K562 (cell line): ENCODE measurements around the gene TMOD3. TPM values are rescaled to one million over a fixed set of nuclear protein-coding genes. Genes with fewer than 3 reads are reported as not detected.
A peak's percentile ranks its signal among the peaks of the same experiment; 100 is the strongest.

Source experiments
- ATAC-seq: fragments of 200-7000 bp; cut with Tn5 transposase; 3 replicates; pipeline ENCODE4 v1.9.1; 2020; ENCODE audit warnings: moderate library complexity
- BruUV-seq: library from RNA; stranded (reverse); fragments of 400-500 nt; replicated peaks from 2 replicates; lab custom pipeline; 2021; lab: Mats Ljungman, UMichigan
- CTCF ChIA-PET: fragments of 300-600 bp; formaldehyde crosslinking; extraction: SDS; loops from one replicate; lab custom pipeline; 2021; ENCODE audit warnings: low intra/inter-chr PET ratio; lab: Yijun Ruan, JAX
- POLR2A ChIA-PET: fragments of 300-600, 350-650 bp; sonication (Branson Sonifier 250); formaldehyde crosslinking; extraction: SDS; loops from one replicate; lab custom pipeline; 2021; ENCODE audit warnings: antibody characterized with exemption, inconsistent platforms; lab: Yijun Ruan, JAX
- DNase-seq, 4 experiments: peaks; one replicate each; pipeline versions ENCODE4 v3.0.0 to v3.0.0-alpha.2; 2011 to 2018; ENCODE audit warnings: low spot score in 3 of 4, mixed read lengths in 3 of 4; ENCODE audit errors: extremely low read depth in 1 of 4
- FAIRE-seq: peaks from 2 replicates; lab custom pipeline; 2011; peaks lifted over from hg19 to GRCh38; lab: Jason Lieb, UNC
- H2AFZ ChIP-seq: 2 replicates; pipeline ENCODE4 v1.6.0; 2011; ENCODE audit warnings: low read depth, low read length, control low read depth, inconsistent platforms
- H3K27ac ChIP-seq: fragments of 200-600 bp; 3 replicates; pipeline ENCODE4 v1.8.0; 2011; ENCODE audit warnings: low read depth, mild to moderate bottlenecking, control low read depth, inconsistent platforms, low read length, moderate library complexity, mixed read lengths; ENCODE audit errors: extremely low read depth
- H3K27me3 ChIP-seq, 2 experiments: fragments of 300-600 bp in 1 of 2; 2 replicates in 1 of 2; 3 replicates in 1 of 2; pipeline versions ENCODE4 v1.6.0 to v1.8.0; 2011; ENCODE audit warnings: inconsistent platforms in 2 of 2, low read length in 2 of 2, mild to moderate bottlenecking in 1 of 2, mixed read lengths in 1 of 2, moderate library complexity in 1 of 2; ENCODE audit not compliant: control insufficient read depth in 2 of 2, insufficient read depth in 2 of 2
- H3K36me3 ChIP-seq: fragments of 300-600 bp; 3 replicates; pipeline ENCODE4 v1.8.0; 2011; ENCODE audit warnings: mild to moderate bottlenecking, low read length, inconsistent platforms; ENCODE audit not compliant: control insufficient read depth, insufficient read depth
- H3K4me1 ChIP-seq, 2 experiments: fragments of 200-600 bp in 1 of 2; replicated peaks in 1 of 2; 2 replicates in 1 of 2; 3 replicates in 1 of 2; pipeline versions ENCODE4 v1.5.1 to v1.8.0; 2011; ENCODE audit warnings: inconsistent platforms in 2 of 2, low read length in 2 of 2, mild to moderate bottlenecking in 1 of 2, mixed read lengths in 1 of 2, moderate library complexity in 1 of 2; ENCODE audit not compliant: control insufficient read depth in 2 of 2, insufficient read depth in 2 of 2
- H3K4me2 ChIP-seq: 2 replicates; pipeline ENCODE4 v1.6.1; 2011; ENCODE audit warnings: low read length, control low read depth, inconsistent platforms, mixed read lengths; ENCODE audit not compliant: insufficient read depth
- H3K4me3 ChIP-seq: fragments of 200-600 bp; sonication (generic), shearing (Covaris generic); 2 replicates; pipeline ENCODE4 v1.5.1; 2016; ENCODE audit warnings: control low read depth, inconsistent platforms
- H3K79me2 ChIP-seq: fragments of 200-600 bp; 3 replicates; pipeline ENCODE4 v1.8.0; 2011; ENCODE audit warnings: low read length, inconsistent platforms; ENCODE audit not compliant: control insufficient read depth, insufficient read depth
- H3K9ac ChIP-seq, 2 experiments: 2 replicates each; pipeline versions ENCODE4 v1.6.0 to v1.6.1; 2011; ENCODE audit warnings: low read depth in 2 of 2, low read length in 2 of 2, control low read depth in 1 of 2, inconsistent platforms in 1 of 2, mild to moderate bottlenecking in 1 of 2, mixed read lengths in 1 of 2; ENCODE audit not compliant: insufficient read depth in 1 of 2
- H3K9me1 ChIP-seq: one replicate; pipeline ENCODE4 v1.6.0; 2011; ENCODE audit warnings: inconsistent platforms, mild to moderate bottlenecking, low read length, moderate library complexity; ENCODE audit not compliant: control insufficient read depth, insufficient read depth
- H3K9me3 ChIP-seq: replicated peaks from 2 replicates; pipeline ENCODE4 v1.5.1; 2011; ENCODE audit warnings: low read depth, low read length, inconsistent platforms; ENCODE audit not compliant: control insufficient read depth, insufficient read depth
- H4K20me1 ChIP-seq: replicated peaks from 2 replicates; pipeline ENCODE4 v1.6.1; 2011; ENCODE audit warnings: low read length, inconsistent platforms, mixed read lengths; ENCODE audit not compliant: control insufficient read depth, insufficient read depth
- C11orf30 ChIP-seq: fragments of 450-650 bp; IDR thresholded peaks from 2 replicates; pipeline ENCODE4 v1.6.1; 2016; ENCODE audit warnings: low read depth, mild to moderate bottlenecking
- EWSR1 ChIP-seq: fragments of 450-650 bp; IDR thresholded peaks from 2 replicates; pipeline ENCODE4 v1.6.1; 2018; ENCODE audit warnings: borderline replicate concordance, mild to moderate bottlenecking, low read depth, moderate library complexity; ENCODE audit not compliant: partially characterized antibody
- FOS ChIP-seq: IDR thresholded peaks from 3 replicates; pipeline ENCODE4 v1.6.1; 2011; ENCODE audit not compliant: insufficient read length; ENCODE audit errors: extremely low read depth
- HNRNPLL ChIP-seq: fragments of 200-400 bp; formaldehyde crosslinking; IDR thresholded peaks from 2 replicates; pipeline ENCODE4 v1.6.1; 2017; ENCODE audit warnings: low read length, low read depth, mild to moderate bottlenecking; ENCODE audit not compliant: poor library complexity, severe bottlenecking
- KAT8 ChIP-seq: fragments of 450-650 bp; IDR thresholded peaks from 2 replicates; pipeline ENCODE4 v1.6.1; 2016; ENCODE audit warnings: low read depth, mild to moderate bottlenecking
- MAFF ChIP-seq: IDR thresholded peaks from 2 replicates; pipeline ENCODE4 v1.6.1; 2012; ENCODE audit warnings: low read length, improper control_type of control experiment
- MAFK ChIP-seq: IDR thresholded peaks from 2 replicates; pipeline ENCODE4 v1.6.1; 2011; ENCODE audit warnings: low read length, improper control_type of control experiment
- NR4A1 ChIP-seq, 2 experiments: fragments of 250-450 bp in 1 of 2; fragments of 450-650 bp in 1 of 2; sonication (Bioruptor Pico) in 1 of 2; IDR thresholded peaks; 2 replicates each; pipeline versions ENCODE4 v1.4.0 to v1.6.1; 2016 to 2020; ENCODE audit warnings: mild to moderate bottlenecking in 2 of 2, missing compliant biosample characterization in 1 of 2, missing genetic modification characterization in 1 of 2, moderate library complexity in 1 of 2
- ZNF124 ChIP-seq: sonication (generic); formaldehyde crosslinking; IDR thresholded peaks from 2 replicates; pipeline ENCODE4 v1.8.1; 2022; ENCODE audit warnings: missing genetic modification reagents
- ZNF316 ChIP-seq: fragments of 450-650 bp; IDR thresholded peaks from 2 replicates; pipeline ENCODE4 v1.6.1; 2016
- WGBS: fragments of 100-300 bp; shearing (Covaris generic); methylation state at CpG from one replicate; pipeline ENCODE4 v1.1.6; 2016; ENCODE audit warnings: low coverage, mixed read lengths; ENCODE audit not compliant: insufficient coverage; ENCODE audit errors: missing lambda C conversion rate; 5-methylcytosine and 5-hydroxymethylcytosine counted together
- in situ Hi-C: fragments of 300-500 bp; cut with MboI; formaldehyde crosslinking; loops from 4 replicates; pipeline ENCODE4 v1.15.0; 2018; ENCODE audit warnings: inconsistent platforms, mixed read lengths
- intact Hi-C: fragments of 100-400 bp; cut with micrococcal nuclease; formaldehyde crosslinking; loops from 2 replicates; pipeline ENCODE4 v1.14.2; 2022
- polyA plus RNA-seq, 8 experiments: library from polyadenylated mRNA; depleted of rRNA in 4 of 8; stranded (reverse) in 5 of 8; unstranded in 3 of 8; fragments of >200 nt; fragmentation: Nextera tagmentation in 2 of 8; fragmentation: Illumina TruSeq in 1 of 8; extraction: Ambion mirVana in 2 of 8; extraction: Trizol in 1 of 8; gene quantifications; 2 replicates each; pipeline versions ENCODE4 v1.2.1 to v1.2.3, GENCODE V29; 2011 to 2014; ENCODE audit warnings: inconsistent platforms in 1 of 8, missing spikeins in 1 of 8
- total RNA-seq, 7 experiments: library from RNA; depleted of rRNA in 6 of 7; stranded (reverse); fragments of >200 nt in 6 of 7; fragmentation: Illumina TruSeq in 2 of 7; extraction: Trizol in 2 of 7; gene quantifications; 2 replicates each; pipeline versions ENCODE4 v1.2.1 to v1.2.3, GENCODE V29; 2011 to 2021; ENCODE audit warnings: low replicate concordance in 1 of 7
- TF ChIP-seq, protein P1 (sequence below): fragments of 250-450 bp; sonication (Bioruptor Pico); IDR thresholded peaks from 2 replicates; pipeline ENCODE4 v1.4.0; 2020; ENCODE audit warnings: borderline replicate concordance

TMOD3 gene
- total and polyA plus RNA-seq, 9 of the 15 experiments (the other 6 are each of a cell fraction or from before 2014, with no cell fraction given), result 6.8 to 45.0 (median 30.9) TPM

DNA sequence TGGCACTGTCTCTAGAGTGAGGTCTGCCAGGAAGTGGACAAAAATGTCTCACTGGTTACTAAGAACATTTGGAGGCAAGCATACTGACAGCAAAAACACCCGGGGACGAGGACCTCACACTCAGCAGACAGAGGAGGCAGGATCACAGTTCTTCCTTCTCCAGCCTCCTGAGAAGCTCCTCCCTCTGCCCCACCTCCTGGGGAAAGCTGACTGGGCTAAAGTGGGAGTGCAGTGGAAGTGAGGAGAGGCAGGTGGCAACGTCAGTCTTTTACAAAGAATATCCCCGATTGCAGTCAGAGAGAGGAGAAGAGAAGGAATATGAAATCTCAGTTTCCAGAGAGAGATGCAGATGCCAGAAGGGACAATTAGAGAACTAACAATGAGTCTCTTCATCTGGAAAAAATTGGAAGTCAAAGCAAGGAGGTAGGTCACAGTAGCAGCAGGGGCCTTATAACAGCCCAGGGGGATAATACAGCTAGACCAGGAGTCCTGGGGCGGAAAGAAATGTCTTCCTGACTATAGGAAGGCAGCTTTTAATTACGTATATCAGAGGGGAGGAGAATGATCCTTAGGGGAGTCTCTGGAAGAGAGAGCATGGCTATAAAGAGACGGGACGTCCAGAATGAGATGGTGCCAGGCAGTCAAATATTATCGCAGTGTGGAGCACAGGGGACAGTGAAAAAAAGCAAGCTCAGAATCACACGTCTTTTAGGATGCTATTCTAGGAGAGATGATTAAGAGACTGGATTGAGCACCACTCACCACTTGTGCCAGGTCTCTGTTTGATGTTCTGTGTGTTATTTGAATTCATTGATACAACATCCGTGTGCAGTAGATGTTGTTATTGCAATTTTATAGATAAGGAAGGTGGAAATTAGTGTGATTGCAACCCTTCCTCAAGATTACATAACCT lies 95.0 kb downstream of the TMOD3 start:
- FAIRE-seq, result peak; percentile 67
- 70% methylated on average over 11 of the region's 11 CpGs for WGBS
- intact Hi-C loops, result no loop called here
- no peaks in the 10 kb centered on the region for H4K20me1 ChIP-seq
- in situ Hi-C loops, result no loop called here
- TF ChIP-seq ZNF316, result peak; percentile 55; the same call in 1 of the 2 replicates
- TF ChIP-seq KAT8, result no peak
- TF ChIP-seq HNRNPLL, result no peak
- TF ChIP-seq MAFK, result peak; percentile 34
- TF ChIP-seq, protein P1, sequence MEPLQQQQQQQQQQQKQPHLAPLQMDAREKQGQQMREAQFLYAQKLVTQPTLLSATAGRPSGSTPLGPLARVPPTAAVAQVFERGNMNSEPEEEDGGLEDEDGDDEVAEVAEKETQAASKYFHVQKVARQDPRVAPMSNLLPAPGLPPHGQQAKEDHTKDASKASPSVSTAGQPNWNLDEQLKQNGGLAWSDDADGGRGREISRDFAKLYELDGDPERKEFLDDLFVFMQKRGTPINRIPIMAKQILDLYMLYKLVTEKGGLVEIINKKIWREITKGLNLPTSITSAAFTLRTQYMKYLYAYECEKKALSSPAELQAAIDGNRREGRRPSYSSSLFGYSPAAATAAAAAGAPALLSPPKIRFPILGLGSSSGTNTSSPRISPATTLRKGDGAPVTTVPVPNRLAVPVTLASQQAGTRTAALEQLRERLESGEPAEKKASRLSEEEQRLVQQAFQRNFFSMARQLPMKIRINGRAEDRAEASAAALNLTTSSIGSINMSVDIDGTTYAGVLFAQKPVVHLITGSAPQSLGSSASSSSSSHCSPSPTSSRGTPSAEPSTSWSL (CRISPR knock-in tag), result no peak
- TF ChIP-seq MAFF, result peak; percentile 33
- no peak for TF ChIP-seq EWSR1
- no peak for TF ChIP-seq ZNF124
- TF ChIP-seq C11orf30, result peak; percentile 62; the same call in 1 of the 2 replicates
- no peak for TF ChIP-seq NR4A1 (CRISPR knock-in tag; IDR thresholded peaks at IDR 0.05)
- no peak for TF ChIP-seq NR4A1 (tag; IDR thresholded peaks at IDR 0.05)
- no peak for TF ChIP-seq FOS
- TF ChIP-seq, all 486 proteins: peak for 4
- H3K9me3 ChIP-seq, result no peaks in the 10 kb centered on the region
- H3K27me3 ChIP-seq, result no peaks in the 10 kb centered on the region
- no peak overlapping the region for H3K4me3 ChIP-seq
- H3K9me1 ChIP-seq, result no peaks in the 10 kb centered on the region
- peaks cover 35% of the 10 kb centered on the region; the same call in 2 of the 3 replicates for H3K36me3 ChIP-seq
- H2AFZ ChIP-seq, result no peak overlapping the region
- H3K79me2 ChIP-seq, result no peaks in the 10 kb centered on the region
- no peak overlapping the region for H3K9ac ChIP-seq
- ChIA-PET CTCF (interaction anchor here (0.7 kb wide), 1 partner anchor 153 kb away, joined by 3 read pairs; no protein-coding TSS in a partner anchor), POLR2A (interaction anchor here (0.6 to 1.2 kb wide), 5 partner anchors 11 to 1031 kb away, joined by 3 read pairs; no protein-coding TSS in a partner anchor)
- DNase-seq, result peak in 1 of 4 experiments; percentile 12
- BruUV-seq, result no TSS peak
- H3K27ac ChIP-seq, result no peak overlapping the region
- no peak overlapping the region for H3K4me2 ChIP-seq
- ATAC-seq, result peak; percentile 83
- H3K4me1 ChIP-seq, result no peaks in the 10 kb centered on the region
